GM19468 (cell line): ENCODE results near the gene KCNC2.

Experiments
- ATAC-seq: cut with Tn5 transposase; IDR thresholded peaks from one replicate; pipeline ENCODE4 v1.9.1; 2021; ENCODE audit warnings: mild to moderate bottlenecking, moderate library complexity, moderate number of reproducible peaks; ENCODE audit not compliant: unreplicated experiment; ENCODE audit errors: extremely low read depth

The KCNC2 gene

GRCh38 chr12:75081305-75081704 is 128.3 kb downstream of the KCNC2 start:
- ATAC-seq: no peak

- no peak for ATAC-seq
Measured at GRCh38 chr12:75080582-75080981, 129.1 kb downstream of the KCNC2 start.

GRCh38 chr12:75065482-75065881 is 144.2 kb downstream of the KCNC2 start:
- no peak for ATAC-seq

GRCh38 chr12:75062691-75063090 is 146.9 kb downstream of the KCNC2 start:
- ATAC-seq: no peak

- ATAC-seq: no peak
Measured at GRCh38 chr12:75058228-75058627, 151.4 kb downstream of the KCNC2 start.

- ATAC-seq: no peak
Measured at GRCh38 chr12:75048767-75049166, 160.9 kb downstream of the KCNC2 start.

GRCh38 chr12:75047885-75048525 is 161.6 kb downstream of the KCNC2 start:
- no peak for ATAC-seq

GRCh38 chr12:75042125-75042524 is 167.5 kb downstream of the KCNC2 start:
- ATAC-seq: no peak

- no peak for ATAC-seq
Measured at GRCh38 chr12:75041472-75041871, 168.2 kb downstream of the KCNC2 start.

- ATAC-seq: no peak
Measured at GRCh38 chr12:75020068-75020557, 189.5 kb downstream of the KCNC2 start.

- no peak for ATAC-seq
Measured at GRCh38 chr12:75011120-75011519, 198.5 kb downstream of the KCNC2 start.

- ATAC-seq: no peak
Measured at GRCh38 chr12:75007133-75007532, 202.5 kb downstream of the KCNC2 start.

- ATAC-seq: no peak
Measured at GRCh38 chr12:75000120-75000519, 209.5 kb downstream of the KCNC2 start.

- ATAC-seq: no peak
Measured at GRCh38 chr12:74999474-74999873, 210.2 kb downstream of the KCNC2 start.
